SJSA1 (cell line): ENCODE results near the gene HOXA13. TPM values are rescaled to one million over a fixed set of nuclear protein-coding genes. Genes with fewer than 3 reads are reported as not detected.

Experiments
- DNase-seq, 2 experiments: peaks; one replicate each; pipeline ENCODE4 v3.0.0-alpha.2; 2015 to 2020; ENCODE audit warnings: low spot score in 2 of 2, low read depth in 1 of 2
- H3K27ac ChIP-seq: fragments of 250-450 bp; sonication (Bioruptor Pico); 2 replicates; pipeline ENCODE4 v1.5.1; 2020; ENCODE audit warnings: mild to moderate bottlenecking, moderate library complexity
- H3K27me3 ChIP-seq: fragments of 250-450 bp; sonication (Bioruptor Pico); replicated peaks from 2 replicates; pipeline ENCODE4 v1.5.1; 2020; ENCODE audit warnings: mild to moderate bottlenecking, moderate library complexity
- H3K36me3 ChIP-seq: fragments of 250-450 bp; sonication (Bioruptor Pico); 2 replicates; pipeline ENCODE4 v1.5.1; 2020; ENCODE audit warnings: mild to moderate bottlenecking
- H3K4me1 ChIP-seq: fragments of 250-450 bp; sonication (Bioruptor Pico); replicated peaks from 2 replicates; pipeline ENCODE4 v1.6.1; 2021; ENCODE audit warnings: mild to moderate bottlenecking
- H3K4me3 ChIP-seq: fragments of 250-450 bp; sonication (Bioruptor Pico); 2 replicates; pipeline ENCODE4 v1.5.1; 2020; ENCODE audit warnings: mild to moderate bottlenecking
- H3K9me3 ChIP-seq: fragments of 250-450 bp; sonication (Bioruptor Pico); replicated peaks from 2 replicates; pipeline ENCODE4 v1.5.1; 2020; ENCODE audit warnings: mild to moderate bottlenecking
- total RNA-seq: library from RNA; depleted of rRNA; stranded (reverse); fragments of >200 nt; shearing (Covaris generic); gene quantifications from 2 replicates; pipeline ENCODE4 v1.2.3, GENCODE V29; 2014

The HOXA13 gene
- total RNA-seq, 1 experiment from 2014 or later: 2.5 TPM

- Histone ChIP-seq H3K4me1 (peaks cover 16% of the 10 kb centered on the region), H3K4me3 (no peak overlapping the region), H3K9me3 (no peaks in the 10 kb centered on the region), H3K36me3 (no peaks in the 10 kb centered on the region), H3K27me3 (peaks cover 57% of the 10 kb centered on the region), H3K27ac (no peak overlapping the region)
- DNase-seq: no peak
Observed at GRCh38 chr7:27242154-27242553, 42.3 kb upstream of the HOXA13 start.

GRCh38 chr7:27241189-27242056, 41.5 kb upstream of the HOXA13 start:
- H3K9me3 ChIP-seq: no peaks in the 10 kb centered on the region
- peaks cover 16% of the 10 kb centered on the region for H3K4me1 ChIP-seq
- no peak overlapping the region for H3K27ac ChIP-seq
- H3K4me3 ChIP-seq: no peak overlapping the region
- peaks cover 53% of the 10 kb centered on the region for H3K27me3 ChIP-seq
- H3K36me3 ChIP-seq: no peaks in the 10 kb centered on the region
- no peak for DNase-seq

- H3K4me1 ChIP-seq: peaks cover 18% of the 10 kb centered on the region
- peaks cover 41% of the 10 kb centered on the region for H3K27me3 ChIP-seq
- H3K36me3 ChIP-seq: no peaks in the 10 kb centered on the region
- no peaks in the 10 kb centered on the region for H3K9me3 ChIP-seq
- no peak overlapping the region for H3K27ac ChIP-seq
- DNase-seq: no peak
- H3K4me3 ChIP-seq: no peak overlapping the region
Observed at GRCh38 chr7:27240015-27240731, 40.3 kb upstream of the HOXA13 start.

- H3K36me3 ChIP-seq: no peaks in the 10 kb centered on the region
- no peaks in the 10 kb centered on the region for H3K9me3 ChIP-seq
- no peak for DNase-seq
- H3K4me1 ChIP-seq: peaks cover 19% of the 10 kb centered on the region
- H3K27me3 ChIP-seq: peaks cover 34% of the 10 kb centered on the region
- no peak overlapping the region for H3K27ac ChIP-seq
- no peak overlapping the region for H3K4me3 ChIP-seq
Observed at GRCh38 chr7:27239387-27240014, 39.6 kb upstream of the HOXA13 start.

- Histone ChIP-seq H3K4me3 (no peak overlapping the region), H3K27ac (no peak overlapping the region), H3K27me3 (peaks cover 31% of the 10 kb centered on the region), H3K36me3 (no peaks in the 10 kb centered on the region), H3K9me3 (no peaks in the 10 kb centered on the region), H3K4me1 (peaks cover 19% of the 10 kb centered on the region)
- no peak for DNase-seq
Observed at GRCh38 chr7:27238979-27239386, 39.1 kb upstream of the HOXA13 start.

GRCh38 chr7:27237735-27238334, 37.9 kb upstream of the HOXA13 start:
- no peaks in the 10 kb centered on the region for H3K9me3 ChIP-seq
- H3K36me3 ChIP-seq: no peaks in the 10 kb centered on the region
- H3K4me1 ChIP-seq: peaks cover 13% of the 10 kb centered on the region
- no peak overlapping the region for H3K27ac ChIP-seq
- no peak overlapping the region for H3K4me3 ChIP-seq
- DNase-seq: no peak
- H3K27me3 ChIP-seq: peaks cover 20% of the 10 kb centered on the region

- Histone ChIP-seq H3K4me1 (peaks cover 8% of the 10 kb centered on the region), H3K27me3 (no peaks in the 10 kb centered on the region), H3K4me3 (peak overlapping the region; percentile 43), H3K36me3 (no peaks in the 10 kb centered on the region), H3K9me3 (no peaks in the 10 kb centered on the region), H3K27ac (no peak overlapping the region)
- DNase-seq: peak; percentile 59 to 63
Observed at GRCh38 chr7:27235387-27236311, 35.8 kb upstream of the HOXA13 start.

- Histone ChIP-seq H3K4me1 (no peaks in the 10 kb centered on the region), H3K36me3 (no peaks in the 10 kb centered on the region), H3K27ac (no peak overlapping the region), H3K9me3 (no peaks in the 10 kb centered on the region), H3K4me3 (no peak overlapping the region), H3K27me3 (no peaks in the 10 kb centered on the region)
- no peak for DNase-seq
Observed at GRCh38 chr7:27229448-27229847, 29.6 kb upstream of the HOXA13 start.

GRCh38 chr7:27224983-27225934, 25.4 kb upstream of the HOXA13 start:
- no peaks in the 10 kb centered on the region for H3K36me3 ChIP-seq
- no peak for DNase-seq
- no peak overlapping the region for H3K4me3 ChIP-seq
- H3K9me3 ChIP-seq: no peaks in the 10 kb centered on the region
- H3K27ac ChIP-seq: no peak overlapping the region
- no peaks in the 10 kb centered on the region for H3K27me3 ChIP-seq
- no peaks in the 10 kb centered on the region for H3K4me1 ChIP-seq

- Histone ChIP-seq H3K4me1 (no peaks in the 10 kb centered on the region), H3K9me3 (no peaks in the 10 kb centered on the region), H3K27ac (no peak overlapping the region), H3K36me3 (no peaks in the 10 kb centered on the region), H3K27me3 (no peaks in the 10 kb centered on the region), H3K4me3 (no peak overlapping the region)
- DNase-seq: no peak
Observed at GRCh38 chr7:27223941-27224575, 24.2 kb upstream of the HOXA13 start.

- no peaks in the 10 kb centered on the region for H3K9me3 ChIP-seq
- H3K27ac ChIP-seq: no peak overlapping the region
- no peaks in the 10 kb centered on the region for H3K27me3 ChIP-seq
- DNase-seq: no peak
- no peak overlapping the region for H3K4me3 ChIP-seq
- no peaks in the 10 kb centered on the region for H3K4me1 ChIP-seq
- no peaks in the 10 kb centered on the region for H3K36me3 ChIP-seq
Observed at GRCh38 chr7:27221201-27221797, 21.4 kb upstream of the HOXA13 start.
